Osteoblast (primary cell): Measurements from ENCODE around the gene MYB. TPM values are rescaled to one million over a fixed set of nuclear protein-coding genes. Genes with fewer than 3 reads are reported as not detected.
A peak's percentile ranks its signal among the peaks of the same experiment; 100 is the strongest.

Experiments used
- DNase-seq: peaks from one replicate; pipeline ENCODE4 v3.0.0; 2011; ENCODE audit warnings: low spot score, mixed read lengths; ENCODE audit not compliant: insufficient read length; ENCODE audit errors: missing footprints
- H2AFZ ChIP-seq: 2 replicates; pipeline ENCODE4 v1.6.0; 2011; ENCODE audit warnings: mild to moderate bottlenecking, low read length
- H3K27ac ChIP-seq: 2 replicates; pipeline ENCODE4 v1.5.1; 2011; ENCODE audit warnings: mild to moderate bottlenecking, low read depth, low read length, moderate library complexity
- H3K27me3 ChIP-seq: 2 replicates; pipeline ENCODE4 v1.6.0; 2012; ENCODE audit warnings: mild to moderate bottlenecking, control low read depth, inconsistent platforms, low read length, moderate library complexity; ENCODE audit not compliant: insufficient read depth
- H3K36me3 ChIP-seq: 2 replicates; pipeline ENCODE4 v1.5.1; 2011; ENCODE audit warnings: mild to moderate bottlenecking, low read length, control low read depth, moderate library complexity; ENCODE audit not compliant: insufficient read depth
- H3K4me1 ChIP-seq: 2 replicates; pipeline ENCODE4 v1.5.1; 2011; ENCODE audit warnings: mild to moderate bottlenecking, low read length, control low read depth, moderate library complexity; ENCODE audit not compliant: insufficient read depth
- H3K4me2 ChIP-seq: 2 replicates; pipeline ENCODE4 v1.6.0; 2011; ENCODE audit warnings: mild to moderate bottlenecking, low read length; ENCODE audit not compliant: insufficient read depth
- H3K4me3 ChIP-seq: fragments of 200-600 bp; sonication (generic); 3 replicates; pipeline ENCODE4 v1.5.1; 2012; ENCODE audit warnings: mild to moderate bottlenecking, low read length, inconsistent platforms; ENCODE audit not compliant: insufficient read depth
- H3K79me2 ChIP-seq: 2 replicates; pipeline ENCODE4 v1.6.0; 2012; ENCODE audit warnings: mild to moderate bottlenecking, low read length, control low read depth, inconsistent platforms; ENCODE audit not compliant: insufficient read depth
- H3K9me3 ChIP-seq: 2 replicates; pipeline ENCODE4 v1.5.1; 2011; ENCODE audit warnings: low read depth, low read length, control low read depth
- H4K20me1 ChIP-seq: 2 replicates; pipeline ENCODE4 v1.6.0; 2012; ENCODE audit warnings: mild to moderate bottlenecking, low read length, control low read depth; ENCODE audit not compliant: insufficient read depth
- CTCF ChIP-seq: IDR thresholded peaks from 2 replicates; pipeline ENCODE4 v1.5.1; 2011; ENCODE audit warnings: mild to moderate bottlenecking, low read depth, low read length, moderate library complexity; ENCODE audit errors: extremely low read depth
- total RNA-seq: library from RNA; depleted of rRNA; stranded (reverse); fragments of >200 nt; gene quantifications from 2 replicates; pipeline ENCODE4 v1.2.3, GENCODE V29; 2012

Gene MYB
- total RNA-seq, 1 donor = 0.36 TPM

GRCh38 chr6:135193221-135193620 lies 12.1 kb downstream of the MYB start:
- H3K36me3 ChIP-seq = no peaks in the 10 kb centered on the region
- no peak overlapping the region for H3K27ac ChIP-seq
- peaks cover 3% of the 10 kb centered on the region for H3K4me1 ChIP-seq
- TF ChIP-seq CTCF = no peak
- no peaks in the 10 kb centered on the region for H3K79me2 ChIP-seq
- no peak for DNase-seq
- no peak overlapping the region for H3K4me2 ChIP-seq
- H3K9me3 ChIP-seq = no peaks in the 10 kb centered on the region
- no peaks in the 10 kb centered on the region for H3K27me3 ChIP-seq
- H4K20me1 ChIP-seq = no peaks in the 10 kb centered on the region
- H2AFZ ChIP-seq = no peak overlapping the region
- H3K4me3 ChIP-seq = no peak overlapping the region

- no peak for DNase-seq
- no peaks in the 10 kb centered on the region for H3K27me3 ChIP-seq
Observed at GRCh38 chr6:135195041-135195440, 13.9 kb downstream of the MYB start.

GRCh38 chr6:135195522-135195921 lies 14.4 kb downstream of the MYB start:
- Histone ChIP-seq H3K79me2 (no peaks in the 10 kb centered on the region), H3K4me3 (no peak overlapping the region), H3K27ac (no peak overlapping the region), H2AFZ (no peak overlapping the region), H3K36me3 (no peaks in the 10 kb centered on the region), H4K20me1 (no peaks in the 10 kb centered on the region), H3K27me3 (no peaks in the 10 kb centered on the region), H3K9me3 (no peaks in the 10 kb centered on the region), H3K4me2 (no peak overlapping the region), H3K4me1 (peaks cover 3% of the 10 kb centered on the region)
- no peak for DNase-seq
- TF ChIP-seq CTCF = no peak

More at GRCh38 chr6:135195041-135195440, 13.9 kb downstream of the MYB start:
- no peak for TF ChIP-seq CTCF
- peaks cover 3% of the 10 kb centered on the region for H3K4me1 ChIP-seq
- no peak overlapping the region for H2AFZ ChIP-seq
- no peak overlapping the region for H3K4me2 ChIP-seq
- no peaks in the 10 kb centered on the region for H3K79me2 ChIP-seq
- no peaks in the 10 kb centered on the region for H3K9me3 ChIP-seq
- H3K27ac ChIP-seq = no peak overlapping the region
- no peaks in the 10 kb centered on the region for H4K20me1 ChIP-seq
- H3K4me3 ChIP-seq = no peak overlapping the region
- H3K36me3 ChIP-seq = no peaks in the 10 kb centered on the region

GRCh38 chr6:135196739-135197510 lies 15.8 kb downstream of the MYB start:
- no peak for TF ChIP-seq CTCF
- Histone ChIP-seq H3K4me1 (peaks cover 3% of the 10 kb centered on the region), H2AFZ (peak overlapping the region; percentile 45), H3K27ac (no peak overlapping the region), H3K4me2 (peak overlapping the region; percentile 67), H3K79me2 (no peaks in the 10 kb centered on the region), H3K4me3 (peak overlapping the region; percentile 9), H3K9me3 (no peaks in the 10 kb centered on the region), H3K36me3 (no peaks in the 10 kb centered on the region), H3K27me3 (no peaks in the 10 kb centered on the region), H4K20me1 (no peaks in the 10 kb centered on the region)
- no peak for DNase-seq
